ENCODE data around the gene CCDC150.

DNA sequence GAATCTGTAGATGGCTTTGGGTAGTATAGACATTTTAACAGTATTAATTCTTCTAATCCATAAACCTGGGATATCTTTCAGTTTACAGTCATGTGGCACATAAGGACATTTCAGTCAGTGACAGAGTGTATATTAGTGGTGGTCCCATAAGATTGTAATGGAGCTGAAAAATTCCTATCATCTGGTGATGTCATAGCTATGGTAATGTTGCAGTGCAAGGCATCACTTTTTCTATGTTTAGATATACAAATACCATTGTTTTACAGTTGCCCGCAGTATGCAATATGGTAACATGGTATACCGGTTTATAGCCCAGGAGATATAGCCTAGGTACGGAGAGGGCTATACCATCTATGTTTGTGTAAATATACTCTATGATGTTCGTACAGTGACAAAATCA, 9.7 kb downstream of the CCDC150 start:
- TF ChIP-seq POLR2AphosphoS5 (IDR thresholded peaks at IDR 0.05; ENCODE audit: low read depth, low read length): no peak
- TF ChIP-seq POLR2A (IDR thresholded peaks at IDR 0.05; ENCODE audit: low read depth, low read length): no peak
- TF ChIP-seq TAF1 (IDR thresholded peaks at IDR 0.05; ENCODE audit: borderline replicate concordance, low read depth, low read length): no peak

Measured in GM12892 (cell line).